Measurements from ENCODE around the gene NXT1. TPM values are rescaled to one million over a fixed set of nuclear protein-coding genes. Genes with fewer than 3 reads are reported as not detected.

Gene NXT1
- total and polyA plus RNA-seq, 2 donors (not counting 1 experiment from before 2014, with no cell fraction given), result 21.4 to 147 TPM

DNA sequence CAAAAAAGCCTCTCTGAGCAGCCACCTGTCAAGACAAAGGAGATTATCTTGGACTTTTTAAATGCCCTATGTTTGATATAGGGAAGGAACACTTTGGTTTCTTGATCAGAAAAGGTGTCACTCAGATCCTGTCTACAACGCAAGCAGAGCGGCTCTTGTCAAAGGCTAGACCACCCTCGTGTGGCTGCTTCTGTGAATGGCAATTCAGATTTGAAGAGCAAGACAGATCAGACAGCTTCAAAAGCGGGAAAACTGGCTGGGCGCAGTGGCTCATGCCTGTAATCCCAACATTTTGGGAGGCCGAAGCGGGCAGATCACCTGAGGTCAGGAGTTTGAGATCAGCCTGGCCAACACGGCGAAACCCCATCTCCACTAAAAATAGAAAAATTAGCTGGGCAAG lies 10.1 kb upstream of the NXT1 start:
- Histone ChIP-seq H3K27me3 (replicated peaks in 1 of 4; ENCODE audit: control extremely low read depth in 1 of 4, control insufficient read depth in 3 of 4, insufficient read depth in 4 of 4, low read length in 3 of 4) (no peaks in the 10 kb centered on the region), H3K79me2 (ENCODE audit: control insufficient read depth, insufficient read depth, low read length) (no peaks in the 10 kb centered on the region), H3K4me3 (ENCODE audit: control extremely low read depth in 1 of 5, extremely low read depth in 1 of 5, insufficient read depth in 1 of 5, low read depth in 2 of 5, low read length in 4 of 5) (no peak overlapping the region), H3K4me1 (ENCODE audit: control insufficient read depth in 2 of 2, insufficient read depth in 2 of 2, low read length in 2 of 2) (no peaks in the 10 kb centered on the region), H3K9ac (ENCODE audit: low read length) (no peak overlapping the region), H3K36me3 (replicated peaks in 1 of 2; ENCODE audit: control extremely low read depth in 1 of 2, control insufficient read depth in 1 of 2, extremely low read depth in 1 of 2, insufficient read depth in 2 of 2, low read length in 1 of 2) (no peaks in the 10 kb centered on the region), H3K27ac (ENCODE audit: low read length in 2 of 2) (no peak overlapping the region), H2AFZ (ENCODE audit: insufficient read depth, low read depth, low read length, poor library complexity, severe bottlenecking) (no peak overlapping the region), H3K4me2 (replicated peaks; ENCODE audit: low read depth, low read length, poor library complexity, severe bottlenecking) (no peak overlapping the region), H4K20me1 (ENCODE audit: control insufficient read depth, insufficient read depth, low read length, poor library complexity, severe bottlenecking) (no peaks in the 10 kb centered on the region), H3K9me3 (ENCODE audit: control extremely low read depth in 1 of 3, control insufficient read depth in 2 of 3, insufficient read depth in 1 of 3, low read length in 2 of 3) (peaks cover 0 to 3% (median 0%) of the 10 kb centered on the region in 3 donors)
- ChIA-PET POLR2A (no interaction called here), CTCF (interaction anchor here (0.8 to 3.7 kb wide), 6 partner anchors 9 to 1006 kb away, joined by 3 to 25 read pairs (median 4); partner anchors contain the start of gene NXT1)
- intact Hi-C loops (cut with micrococcal nuclease), result loop anchor here (5.0 kb wide), 1 partner anchor 1003 kb away; no protein-coding TSS in a partner anchor
- no peaks in the 10 kb centered on the region for H3K9me3 Mint-ChIP-seq (ENCODE audit: insufficient read depth)
- H3K4me1 Mint-ChIP-seq, result no peaks in the 10 kb centered on the region
- no peak overlapping the region for H3K27ac Mint-ChIP-seq
- TF ChIP-seq, protein P1, sequence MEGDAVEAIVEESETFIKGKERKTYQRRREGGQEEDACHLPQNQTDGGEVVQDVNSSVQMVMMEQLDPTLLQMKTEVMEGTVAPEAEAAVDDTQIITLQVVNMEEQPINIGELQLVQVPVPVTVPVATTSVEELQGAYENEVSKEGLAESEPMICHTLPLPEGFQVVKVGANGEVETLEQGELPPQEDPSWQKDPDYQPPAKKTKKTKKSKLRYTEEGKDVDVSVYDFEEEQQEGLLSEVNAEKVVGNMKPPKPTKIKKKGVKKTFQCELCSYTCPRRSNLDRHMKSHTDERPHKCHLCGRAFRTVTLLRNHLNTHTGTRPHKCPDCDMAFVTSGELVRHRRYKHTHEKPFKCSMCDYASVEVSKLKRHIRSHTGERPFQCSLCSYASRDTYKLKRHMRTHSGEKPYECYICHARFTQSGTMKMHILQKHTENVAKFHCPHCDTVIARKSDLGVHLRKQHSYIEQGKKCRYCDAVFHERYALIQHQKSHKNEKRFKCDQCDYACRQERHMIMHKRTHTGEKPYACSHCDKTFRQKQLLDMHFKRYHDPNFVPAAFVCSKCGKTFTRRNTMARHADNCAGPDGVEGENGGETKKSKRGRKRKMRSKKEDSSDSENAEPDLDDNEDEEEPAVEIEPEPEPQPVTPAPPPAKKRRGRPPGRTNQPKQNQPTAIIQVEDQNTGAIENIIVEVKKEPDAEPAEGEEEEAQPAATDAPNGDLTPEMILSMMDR (IDR thresholded peaks at IDR 0.05), result peak; percentile 15
- TF ChIP-seq EZH2 (IDR thresholded peaks at IDR 0.05; ENCODE audit: borderline replicate concordance, insufficient read depth, low read depth, low read length, poor library complexity, severe bottlenecking), result no peak
- DNase-seq, result no peak
- H3K27me3 Mint-ChIP-seq, result peaks cover 7% of the 10 kb centered on the region
- WGBS (ENCODE audit: insufficient coverage), result 50% methylated on average over 7 of the region's 9 CpGs
- ATAC-seq (ENCODE audit: low read depth), result no peak
- H3K4me3 Mint-ChIP-seq, result no peak overlapping the region

DNA sequence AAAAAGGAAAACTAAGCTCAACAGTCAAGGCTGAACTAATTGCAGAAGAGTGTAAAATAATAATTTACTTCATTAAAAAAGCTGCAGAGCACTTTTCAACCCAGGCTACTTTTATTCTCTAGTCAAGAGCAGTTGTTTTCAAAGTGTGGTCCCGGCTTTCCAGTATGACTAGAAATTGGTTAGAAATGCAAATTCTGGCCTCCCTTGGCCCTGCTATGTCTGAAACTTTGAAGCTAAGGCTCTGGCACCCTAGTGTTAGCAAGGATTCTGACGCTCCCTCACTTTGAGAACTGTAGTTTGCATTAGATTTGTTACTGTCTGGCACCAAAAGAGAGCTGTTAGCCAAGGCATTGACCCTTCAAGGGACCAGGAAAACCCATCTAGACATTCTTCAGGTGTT lies 9.5 kb upstream of the NXT1 start:
- no peak overlapping the region for H3K4me2 ChIP-seq (replicated peaks; ENCODE audit: low read depth, low read length, poor library complexity, severe bottlenecking)
- WGBS (ENCODE audit: insufficient coverage), result 82% methylated on average over 1 of the region's 2 CpGs

More for the DNA sequence above, 9.5 kb upstream of the NXT1 start:
- ATAC-seq (ENCODE audit: low read depth) (no peak), DNase-seq (no peak)
- H3K9me3 ChIP-seq (ENCODE audit: control extremely low read depth in 1 of 3, control insufficient read depth in 2 of 3, insufficient read depth in 1 of 3, low read length in 2 of 3), result peaks cover 0 to 3% (median 0%) of the 10 kb centered on the region in 3 donors
- H2AFZ ChIP-seq (ENCODE audit: insufficient read depth, low read depth, low read length, poor library complexity, severe bottlenecking), result no peak overlapping the region
- no peak overlapping the region for H3K27ac Mint-ChIP-seq
- ChIA-PET POLR2A (no interaction called here), CTCF (interaction anchor here (0.8 to 3.7 kb wide), 7 partner anchors 9 to 1007 kb away, joined by 3 to 25 read pairs (median 3); partner anchors contain the start of gene NXT1)
- H3K4me1 Mint-ChIP-seq, result no peaks in the 10 kb centered on the region
- no peaks in the 10 kb centered on the region for H3K36me3 ChIP-seq (replicated peaks in 1 of 2; ENCODE audit: control extremely low read depth in 1 of 2, control insufficient read depth in 1 of 2, extremely low read depth in 1 of 2, insufficient read depth in 2 of 2, low read length in 1 of 2)
- no peak overlapping the region for H3K27ac ChIP-seq (ENCODE audit: low read length in 2 of 2)
- intact Hi-C loops (cut with micrococcal nuclease), result loop anchor here (5.0 kb wide), 1 partner anchor 1004 kb away; no protein-coding TSS in a partner anchor
- no peaks in the 10 kb centered on the region for H3K27me3 ChIP-seq (replicated peaks in 1 of 4; ENCODE audit: control extremely low read depth in 1 of 4, control insufficient read depth in 3 of 4, insufficient read depth in 4 of 4, low read length in 3 of 4)
- H3K4me1 ChIP-seq (ENCODE audit: control insufficient read depth in 2 of 2, insufficient read depth in 2 of 2, low read length in 2 of 2), result no peaks in the 10 kb centered on the region
- no peak overlapping the region for H3K4me3 Mint-ChIP-seq
- no peak overlapping the region for H3K9ac ChIP-seq (ENCODE audit: low read length)
- no peaks in the 10 kb centered on the region for H3K79me2 ChIP-seq (ENCODE audit: control insufficient read depth, insufficient read depth, low read length)
- H3K27me3 Mint-ChIP-seq, result peaks cover 7% of the 10 kb centered on the region
- no peaks in the 10 kb centered on the region for H3K9me3 Mint-ChIP-seq (ENCODE audit: insufficient read depth)
- H3K4me3 ChIP-seq (ENCODE audit: control extremely low read depth in 1 of 5, extremely low read depth in 1 of 5, insufficient read depth in 1 of 5, low read depth in 2 of 5, low read length in 4 of 5), result no peak overlapping the region
- TF ChIP-seq EZH2 (IDR thresholded peaks at IDR 0.05; ENCODE audit: borderline replicate concordance, insufficient read depth, low read depth, low read length, poor library complexity, severe bottlenecking), result no peak
- TF ChIP-seq, protein P1 (IDR thresholded peaks at IDR 0.05), result no peak
- H4K20me1 ChIP-seq (ENCODE audit: control insufficient read depth, insufficient read depth, low read length, poor library complexity, severe bottlenecking), result no peaks in the 10 kb centered on the region

Measured in B cell (primary cell).